ENCODE measurements around the gene HTR4. TPM values are rescaled to one million over a fixed set of nuclear protein-coding genes. Genes with fewer than 3 reads are reported as not detected.
A peak's percentile ranks its signal among the peaks of the same experiment; 100 is the strongest.

Gene HTR4
- total and polyA plus RNA-seq, 7 donors: 0.60 to 16.1 (median 3.1) TPM

DNA sequence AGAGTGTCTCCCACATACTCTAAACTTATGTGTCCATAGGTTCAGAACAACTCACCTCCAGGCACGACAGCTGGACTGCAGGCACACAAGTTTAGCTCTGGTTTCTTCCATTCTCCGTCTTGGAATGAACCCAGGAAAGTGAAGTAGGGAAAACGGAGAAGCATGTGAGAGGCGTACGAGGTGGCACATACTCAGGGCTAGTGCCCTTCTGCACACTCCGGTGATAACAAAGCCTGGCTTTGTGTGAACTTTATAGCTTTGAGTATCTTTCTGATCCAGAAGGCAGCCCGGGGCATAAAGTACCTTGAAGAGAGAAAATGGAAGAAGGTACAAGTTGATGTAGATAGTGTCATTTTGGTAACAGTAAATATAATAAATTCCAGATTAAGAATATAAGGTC, 11.1 kb upstream of the HTR4 start:
- H3K27ac ChIP-seq: no peak overlapping the region
- no peaks in the 10 kb centered on the region for H3K27me3 ChIP-seq
- H3K9me3 ChIP-seq: no peaks in the 10 kb centered on the region
- WGBS, 2 donors: 18 to 59% methylated on average over 7 of the region's 7 CpGs
- intact Hi-C loops (cut with DNase I): no loop called here
- H3K4me1 ChIP-seq: peaks cover 0 to 2% (median under 1%) of the 10 kb centered on the region in 4 donors
- DNase-seq: no peak
- TF ChIP-seq POLR2AphosphoS5 (IDR thresholded peaks at IDR 0.05) (no peak), EP300 (IDR thresholded peaks at IDR 0.05) (no peak), POLR2A (IDR thresholded peaks at IDR 0.05) (no peak)
- TF ChIP-seq, protein P1, sequence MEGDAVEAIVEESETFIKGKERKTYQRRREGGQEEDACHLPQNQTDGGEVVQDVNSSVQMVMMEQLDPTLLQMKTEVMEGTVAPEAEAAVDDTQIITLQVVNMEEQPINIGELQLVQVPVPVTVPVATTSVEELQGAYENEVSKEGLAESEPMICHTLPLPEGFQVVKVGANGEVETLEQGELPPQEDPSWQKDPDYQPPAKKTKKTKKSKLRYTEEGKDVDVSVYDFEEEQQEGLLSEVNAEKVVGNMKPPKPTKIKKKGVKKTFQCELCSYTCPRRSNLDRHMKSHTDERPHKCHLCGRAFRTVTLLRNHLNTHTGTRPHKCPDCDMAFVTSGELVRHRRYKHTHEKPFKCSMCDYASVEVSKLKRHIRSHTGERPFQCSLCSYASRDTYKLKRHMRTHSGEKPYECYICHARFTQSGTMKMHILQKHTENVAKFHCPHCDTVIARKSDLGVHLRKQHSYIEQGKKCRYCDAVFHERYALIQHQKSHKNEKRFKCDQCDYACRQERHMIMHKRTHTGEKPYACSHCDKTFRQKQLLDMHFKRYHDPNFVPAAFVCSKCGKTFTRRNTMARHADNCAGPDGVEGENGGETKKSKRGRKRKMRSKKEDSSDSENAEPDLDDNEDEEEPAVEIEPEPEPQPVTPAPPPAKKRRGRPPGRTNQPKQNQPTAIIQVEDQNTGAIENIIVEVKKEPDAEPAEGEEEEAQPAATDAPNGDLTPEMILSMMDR (IDR thresholded peaks at IDR 0.05): no peak
- no peaks in the 10 kb centered on the region for H3K36me3 ChIP-seq
- H3K4me3 ChIP-seq: no peak overlapping the region

DNA sequence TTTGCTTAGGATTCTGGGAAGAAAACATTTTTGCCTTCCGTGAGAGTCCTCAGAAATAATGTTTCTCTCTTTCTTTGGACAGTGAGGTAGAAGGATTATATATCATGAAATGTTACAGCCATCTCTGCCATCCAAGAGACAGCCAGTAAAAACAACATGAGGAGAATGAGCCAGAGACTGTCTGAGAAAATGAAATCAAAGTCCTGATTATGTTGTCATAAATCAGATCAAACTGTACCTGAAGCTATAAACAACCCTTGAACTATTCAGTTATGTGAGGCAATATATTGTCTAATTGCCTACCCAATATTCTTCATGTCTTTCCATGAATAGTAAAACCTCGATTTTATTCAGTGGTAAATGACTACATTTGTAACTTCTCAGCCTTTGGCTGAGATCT, 9.2 kb upstream of the HTR4 start:
- H3K4me1 ChIP-seq: peaks cover 0 to 21% (median 9%) of the 10 kb centered on the region in 4 donors
- H3K4me3 ChIP-seq: no peak overlapping the region
- WGBS, 2 donors: 16 to 61% methylated on average over 2 of the region's 2 CpGs
- H3K27me3 ChIP-seq: no peaks in the 10 kb centered on the region
- H3K9me3 ChIP-seq: no peaks in the 10 kb centered on the region
- TF ChIP-seq EP300 (IDR thresholded peaks at IDR 0.05) (no peak), POLR2A (IDR thresholded peaks at IDR 0.05) (no peak), POLR2AphosphoS5 (IDR thresholded peaks at IDR 0.05) (no peak)
- TF ChIP-seq, protein P1 (IDR thresholded peaks at IDR 0.05): no peak
- intact Hi-C loops (cut with DNase I): no loop called here
- no peak for DNase-seq
- H3K36me3 ChIP-seq: no peaks in the 10 kb centered on the region
- H3K27ac ChIP-seq: no peak overlapping the region

DNA sequence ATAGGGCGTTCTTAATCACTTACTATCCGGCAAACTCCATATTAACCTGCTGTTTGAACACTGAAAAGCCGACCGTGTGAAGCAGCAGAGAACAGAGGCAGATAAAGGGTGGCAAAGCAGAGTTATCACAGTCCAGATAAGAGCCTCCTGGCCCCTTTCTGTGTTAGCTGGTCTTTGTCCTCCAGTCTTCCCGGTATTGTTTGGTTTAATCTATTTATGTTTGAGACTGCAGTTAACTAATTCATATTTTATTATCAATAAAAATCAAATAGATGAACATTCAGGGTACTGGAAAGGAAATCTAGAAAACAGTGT, 6.0 kb upstream of the HTR4 start:
- Histone ChIP-seq H3K9me3 (no peaks in the 10 kb centered on the region), H3K27me3 (no peaks in the 10 kb centered on the region), H3K27ac (peak overlapping the region in 3 of 4 donors; percentile 41 to 55 (median 41)), H3K4me3 (no peak overlapping the region), H3K36me3 (no peaks in the 10 kb centered on the region), H3K4me1 (peaks cover 0 to 24% (median 9%) of the 10 kb centered on the region in 4 donors)
- no peak for DNase-seq
- intact Hi-C loops (cut with DNase I): no loop called here
- 12 to 51% methylated on average over 5 of the region's 5 CpGs for WGBS, 2 donors
- TF ChIP-seq POLR2AphosphoS5 (IDR thresholded peaks at IDR 0.05): no peak
- TF ChIP-seq, protein P1 (IDR thresholded peaks at IDR 0.05): no peak
- TF ChIP-seq POLR2A (IDR thresholded peaks at IDR 0.05): no peak
- no peak for TF ChIP-seq EP300 (IDR thresholded peaks at IDR 0.05)

GRCh38 chr5:148659641-148660345, 5.5 kb upstream of the HTR4 start:
- Histone ChIP-seq H3K4me3 (no peak overlapping the region), H3K27ac (peak overlapping the region in 3 of 4 donors; percentile 41 to 55 (median 41)), H3K9me3 (no peaks in the 10 kb centered on the region), H3K4me1 (peaks cover 0 to 24% (median 11%) of the 10 kb centered on the region in 4 donors), H3K27me3 (peaks cover 0 to 4% (median 0%) of the 10 kb centered on the region in 3 donors), H3K36me3 (no peaks in the 10 kb centered on the region)
- intact Hi-C loops (cut with DNase I): loop anchor here (10.0 kb wide), 1 partner anchor 215 kb away; no protein-coding TSS in a partner anchor
- 12 to 51% methylated on average over 2 of the region's 2 CpGs for WGBS, 2 donors
- no peak for DNase-seq
- TF ChIP-seq, protein P1 (IDR thresholded peaks at IDR 0.05): no peak
- TF ChIP-seq POLR2A (IDR thresholded peaks at IDR 0.05) (no peak), POLR2AphosphoS5 (IDR thresholded peaks at IDR 0.05) (no peak), EP300 (IDR thresholded peaks at IDR 0.05) (no peak)

Data from sigmoid colon (tissue), 7 donors.